GM19395 (cell line): ENCODE data around the gene PLCB1.
A peak's percentile ranks its signal among the peaks of the same experiment; 100 is the strongest.

Experiments
- ATAC-seq: cut with Tn5 transposase; IDR thresholded peaks from one replicate; pipeline ENCODE4 v1.9.1; 2021; ENCODE audit warnings: mild to moderate bottlenecking, moderate library complexity; ENCODE audit not compliant: unreplicated experiment

The PLCB1 gene

GRCh38 chr20:8394308-8394945 lies 262.4 kb downstream of the PLCB1 start:
- peak; percentile 87 for ATAC-seq

- ATAC-seq: no peak
Observed at GRCh38 chr20:8395956-8396355, 263.9 kb downstream of the PLCB1 start.

- no peak for ATAC-seq
Observed at GRCh38 chr20:8398263-8399051, 266.4 kb downstream of the PLCB1 start.

GRCh38 chr20:8399947-8400346 lies 267.9 kb downstream of the PLCB1 start:
- peak; percentile 99 for ATAC-seq

- ATAC-seq: no peak
Observed at GRCh38 chr20:8400486-8400885, 268.4 kb downstream of the PLCB1 start.

- ATAC-seq: no peak
Observed at GRCh38 chr20:8401556-8401955, 269.5 kb downstream of the PLCB1 start.

GRCh38 chr20:8402798-8403197 lies 270.7 kb downstream of the PLCB1 start:
- no peak for ATAC-seq

GRCh38 chr20:8404912-8405635 lies 273.0 kb downstream of the PLCB1 start:
- no peak for ATAC-seq

GRCh38 chr20:8406391-8406790 lies 274.3 kb downstream of the PLCB1 start:
- no peak for ATAC-seq

- ATAC-seq: no peak
Observed at GRCh38 chr20:8408587-8409307, 276.7 kb downstream of the PLCB1 start.

GRCh38 chr20:8413691-8414090 lies 281.6 kb downstream of the PLCB1 start:
- ATAC-seq: no peak

GRCh38 chr20:8414586-8415274 lies 282.7 kb downstream of the PLCB1 start:
- ATAC-seq: no peak

- no peak for ATAC-seq
Observed at GRCh38 chr20:8421981-8422380, 289.9 kb downstream of the PLCB1 start.

- no peak for ATAC-seq
Observed at GRCh38 chr20:8423482-8423881, 291.4 kb downstream of the PLCB1 start.

GRCh38 chr20:8424010-8424409 lies 291.9 kb downstream of the PLCB1 start:
- no peak for ATAC-seq

GRCh38 chr20:8425016-8425415 lies 292.9 kb downstream of the PLCB1 start:
- no peak for ATAC-seq

- ATAC-seq: no peak
Observed at GRCh38 chr20:8425802-8426201, 293.7 kb downstream of the PLCB1 start.

- no peak for ATAC-seq
Observed at GRCh38 chr20:8427419-8428040, 295.5 kb downstream of the PLCB1 start.

GRCh38 chr20:8428988-8429387 lies 296.9 kb downstream of the PLCB1 start:
- ATAC-seq: no peak
